Osteocyte (in vitro differentiated cells): ENCODE data around the gene CDT1. TPM values are rescaled to one million over a fixed set of nuclear protein-coding genes. Genes with fewer than 3 reads are reported as not detected.

Experiments used
- DNase-seq: peaks from one replicate; pipeline ENCODE4 v3.0.0; 2021; ENCODE audit warnings: mixed read lengths; ENCODE audit not compliant: unreplicated experiment; ENCODE audit errors: extremely low spot score
- H3K27ac Mint-ChIP-seq: one replicate; pipeline ENCODE4 v1.8.0; 2021; ENCODE audit warnings: mild to moderate bottlenecking, mixed read lengths; ENCODE audit not compliant: unreplicated experiment
- H3K27me3 Mint-ChIP-seq: one replicate; pipeline ENCODE4 v1.8.0; 2021; ENCODE audit warnings: mixed read lengths; ENCODE audit not compliant: unreplicated experiment
- H3K36me3 Mint-ChIP-seq: one replicate; pipeline ENCODE4 v1.8.0; 2021; ENCODE audit warnings: mixed read lengths; ENCODE audit not compliant: unreplicated experiment
- H3K4me1 Mint-ChIP-seq: one replicate; pipeline ENCODE4 v1.8.0; 2021; ENCODE audit warnings: mixed read lengths; ENCODE audit not compliant: unreplicated experiment
- H3K4me3 Mint-ChIP-seq: one replicate; pipeline ENCODE4 v1.8.0; 2021; ENCODE audit warnings: mild to moderate bottlenecking, moderate library complexity, mixed read lengths; ENCODE audit not compliant: unreplicated experiment
- H3K9me3 Mint-ChIP-seq: one replicate; pipeline ENCODE4 v1.8.0; 2021; ENCODE audit warnings: mixed read lengths; ENCODE audit not compliant: unreplicated experiment
- CTCF ChIP-seq: fragments of 200-600 bp; sonication (generic); IDR thresholded peaks from 2 replicates; pipeline ENCODE4 v1.5.0; 2021; ENCODE audit warnings: antibody characterized with exemption, mild to moderate bottlenecking, moderate library complexity
- total RNA-seq: library from RNA; stranded (reverse); gene quantifications from 2 replicates; pipeline ENCODE4 v1.2.1, GENCODE V29; 2021

The CDT1 gene
- total RNA-seq, 1 donor from 2014 or later, result 6.6 TPM

- no peak for TF ChIP-seq CTCF
- Mint-ChIP-seq H3K36me3 (peaks cover 4% of the 10 kb centered on the region), H3K27ac (no peak overlapping the region), H3K4me3 (no peak overlapping the region), H3K4me1 (no peaks in the 10 kb centered on the region), H3K27me3 (no peaks in the 10 kb centered on the region), H3K9me3 (no peaks in the 10 kb centered on the region)
- no peak for DNase-seq
Observed at GRCh38 chr16:88842308-88842756, 38.7 kb downstream of the CDT1 start.

DNA sequence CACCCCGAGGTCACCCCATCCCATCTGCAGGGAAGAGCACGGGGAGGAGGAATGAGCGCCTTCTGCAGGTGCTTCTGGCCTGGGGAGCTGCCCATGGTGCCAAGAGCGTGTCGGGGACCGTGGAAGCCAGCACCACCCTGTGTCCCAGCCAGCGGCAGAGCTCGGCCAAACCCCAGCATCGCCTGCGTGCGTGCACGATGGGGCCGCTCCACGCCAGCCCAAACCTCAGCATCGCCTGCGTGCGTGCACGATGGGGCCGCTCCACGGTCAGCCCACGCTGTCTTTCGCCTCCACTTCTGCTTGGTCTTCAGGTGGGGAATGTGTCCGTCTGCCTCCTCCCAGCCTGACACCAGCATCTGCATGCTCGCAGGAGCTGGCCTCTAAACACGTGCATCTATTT lies 39.2 kb downstream of the CDT1 start:
- Mint-ChIP-seq H3K4me3 (no peak overlapping the region), H3K36me3 (peaks cover 4% of the 10 kb centered on the region), H3K9me3 (no peaks in the 10 kb centered on the region), H3K27me3 (no peaks in the 10 kb centered on the region), H3K4me1 (no peaks in the 10 kb centered on the region), H3K27ac (no peak overlapping the region)
- DNase-seq, result no peak
- TF ChIP-seq CTCF, result no peak

GRCh38 chr16:88843256-88843655 lies 39.7 kb downstream of the CDT1 start:
- H3K27ac Mint-ChIP-seq, result no peak overlapping the region
- H3K4me1 Mint-ChIP-seq, result no peaks in the 10 kb centered on the region
- DNase-seq, result no peak
- no peaks in the 10 kb centered on the region for H3K27me3 Mint-ChIP-seq
- no peak overlapping the region for H3K4me3 Mint-ChIP-seq
- TF ChIP-seq CTCF, result no peak
- H3K36me3 Mint-ChIP-seq, result peaks cover 4% of the 10 kb centered on the region
- H3K9me3 Mint-ChIP-seq, result no peaks in the 10 kb centered on the region

- no peaks in the 10 kb centered on the region for H3K4me1 Mint-ChIP-seq
- no peaks in the 10 kb centered on the region for H3K27me3 Mint-ChIP-seq
- no peak for TF ChIP-seq CTCF
- no peak overlapping the region for H3K27ac Mint-ChIP-seq
- H3K36me3 Mint-ChIP-seq, result peaks cover 4% of the 10 kb centered on the region
- no peak overlapping the region for H3K4me3 Mint-ChIP-seq
- no peaks in the 10 kb centered on the region for H3K9me3 Mint-ChIP-seq
- DNase-seq, result no peak
Observed at GRCh38 chr16:88844419-88845036, 40.9 kb downstream of the CDT1 start.

DNA sequence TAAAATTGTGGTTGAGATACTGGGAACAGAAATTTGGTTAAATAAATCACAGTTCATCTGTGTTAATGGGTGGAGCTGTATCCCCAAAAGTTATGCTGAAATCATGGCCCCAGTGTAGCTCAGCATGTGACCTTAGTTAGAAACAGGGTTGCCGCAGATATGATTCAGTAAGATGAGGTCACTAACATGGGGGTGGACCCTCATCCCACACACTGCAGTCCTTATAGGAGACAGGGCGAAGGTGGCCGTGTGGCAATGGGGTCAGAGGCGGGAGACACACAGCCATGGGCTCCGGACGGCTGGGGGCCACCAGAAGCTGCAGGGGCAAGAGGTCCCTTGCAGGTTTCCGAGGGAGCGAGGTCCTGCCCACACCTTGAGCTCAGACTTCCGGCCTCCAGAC lies 42.5 kb downstream of the CDT1 start:
- Mint-ChIP-seq H3K4me3 (no peak overlapping the region), H3K27ac (no peak overlapping the region), H3K27me3 (no peaks in the 10 kb centered on the region), H3K9me3 (no peaks in the 10 kb centered on the region), H3K4me1 (no peaks in the 10 kb centered on the region), H3K36me3 (no peaks in the 10 kb centered on the region)
- no peak for DNase-seq
- TF ChIP-seq CTCF, result no peak
